Stimulated activated CD8-positive, alpha-beta memory T cell treated with anti-CD3 and anti-CD28 coated beads, Interleukin-4, amount 100 ng/mL, for 24 hours (primary cell): ENCODE measurements around the gene CLSTN2.

Experiments used
- DNase-seq: peaks from one replicate; pipeline ENCODE4 v3.0.0-alpha.2; 2020; ENCODE audit warnings: low read depth

Gene CLSTN2

GRCh38 chr3:139944256-139944910 lies 9.4 kb downstream of the CLSTN2 start:
- no peak for DNase-seq

GRCh38 chr3:139945386-139945785 lies 10.4 kb downstream of the CLSTN2 start:
- no peak for DNase-seq

- no peak for DNase-seq
Measured at GRCh38 chr3:139945942-139946341, 11.0 kb downstream of the CLSTN2 start.

GRCh38 chr3:139948467-139948866 lies 13.5 kb downstream of the CLSTN2 start:
- no peak for DNase-seq

- DNase-seq, result no peak
Measured at GRCh38 chr3:139948898-139949297, 13.9 kb downstream of the CLSTN2 start.

GRCh38 chr3:139953131-139953910 lies 18.3 kb downstream of the CLSTN2 start:
- DNase-seq, result no peak

GRCh38 chr3:139954146-139954860 lies 19.3 kb downstream of the CLSTN2 start:
- no peak for DNase-seq

GRCh38 chr3:139957844-139958243 lies 22.9 kb downstream of the CLSTN2 start:
- no peak for DNase-seq

- DNase-seq, result no peak
Measured at GRCh38 chr3:139969386-139969785, 34.4 kb downstream of the CLSTN2 start.

GRCh38 chr3:139970526-139970925 lies 35.5 kb downstream of the CLSTN2 start:
- DNase-seq, result no peak

GRCh38 chr3:139974809-139975425 lies 39.9 kb downstream of the CLSTN2 start:
- no peak for DNase-seq

GRCh38 chr3:139975594-139976365 lies 40.8 kb downstream of the CLSTN2 start:
- no peak for DNase-seq

GRCh38 chr3:139978966-139979365 lies 44.0 kb downstream of the CLSTN2 start:
- DNase-seq, result no peak

GRCh38 chr3:139979991-139980390 lies 45.0 kb downstream of the CLSTN2 start:
- DNase-seq, result no peak

GRCh38 chr3:139982404-139982803 lies 47.4 kb downstream of the CLSTN2 start:
- DNase-seq, result no peak

- no peak for DNase-seq
Measured at GRCh38 chr3:139985576-139985975, 50.6 kb downstream of the CLSTN2 start.

- DNase-seq, result no peak
Measured at GRCh38 chr3:139987908-139988307, 52.9 kb downstream of the CLSTN2 start.

- no peak for DNase-seq
Measured at GRCh38 chr3:139988472-139989156, 53.6 kb downstream of the CLSTN2 start.

GRCh38 chr3:139994891-139995290 lies 59.9 kb downstream of the CLSTN2 start:
- no peak for DNase-seq

GRCh38 chr3:140004271-140004670 lies 69.3 kb downstream of the CLSTN2 start:
- no peak for DNase-seq

- no peak for DNase-seq
Measured at GRCh38 chr3:140006331-140006730, 71.3 kb downstream of the CLSTN2 start.
